NK-92 (cell line): ENCODE results near the gene TAS1R3.

Experiments used
- DNase-seq: peaks from one replicate; lab custom pipeline; 2025; ENCODE audit not compliant: unreplicated experiment; lab: John Stamatoyannopoulos, UW

The TAS1R3 gene

DNA sequence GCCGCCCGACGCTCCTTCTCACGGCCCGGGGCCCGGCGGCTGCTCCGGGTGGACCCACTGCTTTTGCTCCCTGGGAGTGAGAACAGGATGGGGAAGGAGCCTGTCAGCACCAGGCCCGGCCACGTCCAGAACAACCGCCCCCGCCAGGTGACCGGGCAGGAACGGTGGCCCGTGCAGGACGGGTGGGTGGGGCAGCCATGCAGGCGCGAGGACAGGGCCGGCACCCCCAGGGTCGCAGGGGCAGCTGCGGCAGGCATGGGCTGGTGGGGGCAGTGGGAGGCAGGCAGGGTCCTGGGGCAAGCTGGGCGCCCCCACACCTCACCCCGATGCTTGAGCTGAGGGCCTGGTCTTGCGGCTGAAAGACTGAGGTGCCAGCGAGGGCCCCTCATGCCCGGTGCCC lies 5.4 kb downstream of the TAS1R3 start:
- no peak for DNase-seq

DNA sequence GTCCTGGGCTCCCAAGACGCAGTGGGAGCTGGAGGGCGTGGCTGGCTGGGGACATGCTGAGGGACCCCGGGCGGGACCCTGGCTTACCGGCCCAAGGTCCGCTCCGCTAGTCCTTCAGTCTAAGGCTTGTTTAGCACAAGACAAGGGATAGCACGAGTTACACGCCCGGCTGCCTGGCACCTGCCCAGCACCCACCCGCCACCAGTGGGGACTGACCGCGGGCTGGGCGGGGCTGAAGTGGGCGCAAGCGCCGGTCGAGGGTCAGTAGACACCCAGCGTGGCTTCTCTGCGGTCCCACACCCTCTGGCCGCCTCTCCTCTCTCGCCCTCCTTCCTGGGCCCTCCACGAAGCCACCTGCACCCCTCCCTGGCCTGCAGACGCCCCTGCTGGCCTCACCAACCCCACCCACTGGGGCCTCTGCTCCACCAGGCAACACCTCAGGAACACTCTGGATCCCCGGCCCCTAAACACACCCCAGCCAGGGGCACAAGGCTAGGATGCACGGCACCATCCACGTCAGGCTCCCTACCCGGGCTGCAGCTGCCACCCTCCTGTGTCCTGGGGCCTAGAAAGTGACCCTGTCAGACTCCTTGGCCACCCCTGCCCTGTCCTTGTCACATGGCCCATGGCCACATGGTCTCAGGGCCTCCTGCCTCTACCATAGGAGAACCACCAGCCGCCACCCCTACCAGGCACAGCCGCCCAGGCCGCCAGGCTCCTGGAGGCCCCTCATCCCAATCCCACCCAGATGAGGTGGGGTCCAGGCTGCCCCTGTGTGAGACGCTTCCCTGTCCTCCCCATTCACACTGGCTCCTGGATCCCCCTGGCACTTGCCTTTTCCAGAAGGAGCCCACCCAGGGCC lies 6.1 kb downstream of the TAS1R3 start:
- no peak for DNase-seq

DNA sequence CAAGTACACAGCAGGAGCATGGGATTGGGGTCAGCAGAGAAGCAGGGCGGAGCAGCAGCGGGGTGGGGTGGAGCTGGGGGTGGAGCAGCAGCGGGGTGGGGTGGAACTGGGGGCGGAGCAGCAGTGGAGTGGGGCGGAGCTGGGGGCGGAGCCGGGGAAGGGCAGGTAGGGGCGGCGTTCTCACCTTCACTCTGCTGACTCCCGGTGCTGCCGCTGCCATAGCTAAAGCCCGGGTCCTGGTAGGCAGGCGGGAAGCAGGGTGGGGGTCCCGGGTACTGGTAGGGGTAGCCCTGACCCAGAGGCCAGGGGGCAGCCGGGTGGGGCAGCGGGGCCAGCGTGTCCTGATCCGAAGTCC lies 6.7 kb downstream of the TAS1R3 start:
- DNase-seq, result no peak

DNA sequence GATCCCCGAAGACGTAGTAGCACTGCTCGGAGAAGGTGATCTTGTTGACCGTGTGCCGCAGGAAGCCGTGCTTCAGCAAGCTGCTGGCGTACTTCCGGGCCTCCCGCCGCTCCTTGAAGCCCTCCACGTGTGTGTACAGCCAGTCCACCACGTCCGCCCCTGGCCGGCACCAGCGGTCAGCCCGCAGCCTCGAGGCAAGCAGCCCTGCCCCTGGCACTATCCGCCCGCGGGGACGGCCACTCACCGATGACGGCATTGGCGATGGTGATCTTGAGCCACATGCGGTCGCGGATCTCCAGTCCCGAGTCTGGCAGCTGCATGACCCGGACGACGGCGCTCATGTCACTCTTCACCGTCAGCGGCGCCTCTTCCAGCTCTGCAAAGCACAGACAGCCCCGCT lies 7.2 kb downstream of the TAS1R3 start:
- DNase-seq, result no peak

DNA sequence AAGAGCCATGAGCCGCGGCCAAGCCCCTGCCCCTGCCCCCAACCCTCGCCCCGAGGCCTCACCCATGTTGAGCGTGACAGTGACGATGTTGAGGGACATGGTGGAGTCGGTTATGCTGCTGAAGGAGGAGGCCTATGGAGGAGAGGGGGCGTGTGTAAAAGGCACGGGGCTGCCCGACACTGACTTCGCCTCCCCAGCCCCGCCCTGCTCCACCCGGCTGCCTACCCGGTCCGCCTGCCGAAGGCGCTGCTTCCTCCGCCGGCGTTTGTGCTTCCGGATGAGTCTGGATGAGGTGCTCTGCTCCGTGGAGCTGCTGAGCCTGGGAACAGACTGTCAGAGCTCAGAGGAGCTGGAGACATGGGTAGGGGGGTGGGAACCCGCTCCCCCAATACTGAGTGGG lies 9.1 kb downstream of the TAS1R3 start:
- DNase-seq, result no peak

DNA sequence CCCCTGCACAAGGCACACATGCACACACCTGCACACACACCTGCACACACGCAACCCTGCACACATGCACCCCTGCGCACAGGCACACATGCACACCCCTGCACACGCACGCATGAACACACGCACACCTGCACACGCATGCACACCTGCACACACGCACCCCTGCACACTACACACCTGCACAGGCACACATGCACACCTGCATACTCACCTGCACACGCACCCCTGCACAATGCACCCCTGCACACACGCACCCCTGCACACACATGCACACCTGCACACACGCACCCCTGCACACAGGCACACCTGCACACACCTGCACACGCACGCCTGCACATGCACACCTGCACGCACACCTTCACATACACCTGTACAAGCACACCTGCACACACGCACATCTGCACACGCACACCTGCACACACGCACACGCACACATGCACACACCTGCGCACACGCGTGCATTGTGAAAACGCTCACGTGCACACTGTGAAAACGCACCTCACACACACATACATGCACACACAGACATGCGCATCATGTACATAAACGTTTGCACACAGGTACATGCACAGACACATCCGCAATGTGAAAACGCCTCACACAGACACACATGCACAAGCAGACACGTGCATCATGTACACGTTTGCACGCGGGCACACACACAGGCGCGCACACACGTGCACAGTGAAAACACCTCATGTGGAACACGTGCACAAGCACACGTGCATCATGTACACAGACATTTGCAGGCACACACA lies 9.9 kb downstream of the TAS1R3 start:
- no peak for DNase-seq

DNA sequence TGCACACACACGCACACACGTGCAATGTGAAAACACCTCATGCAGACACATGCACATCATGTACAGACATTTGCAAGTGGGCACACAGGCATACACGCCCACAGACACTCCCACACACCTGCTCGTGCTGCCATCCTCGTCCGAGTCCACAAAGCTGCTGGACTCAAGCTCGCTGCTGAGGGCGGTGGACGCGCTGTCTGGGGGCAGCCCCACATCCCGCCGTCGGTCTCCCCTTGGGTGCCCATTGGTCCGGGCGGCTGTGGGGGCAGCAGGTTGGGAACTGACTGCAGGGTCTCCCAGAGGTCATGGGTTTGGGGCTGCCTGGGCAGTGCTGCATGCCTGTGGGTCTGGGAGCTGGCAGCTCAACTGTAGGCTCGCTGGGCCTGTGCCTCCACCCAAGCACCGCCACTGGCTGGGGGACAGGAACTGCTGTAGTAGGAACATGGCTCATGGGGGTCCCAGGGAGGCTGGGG lies 10.5 kb downstream of the TAS1R3 start:
- DNase-seq, result no peak

DNA sequence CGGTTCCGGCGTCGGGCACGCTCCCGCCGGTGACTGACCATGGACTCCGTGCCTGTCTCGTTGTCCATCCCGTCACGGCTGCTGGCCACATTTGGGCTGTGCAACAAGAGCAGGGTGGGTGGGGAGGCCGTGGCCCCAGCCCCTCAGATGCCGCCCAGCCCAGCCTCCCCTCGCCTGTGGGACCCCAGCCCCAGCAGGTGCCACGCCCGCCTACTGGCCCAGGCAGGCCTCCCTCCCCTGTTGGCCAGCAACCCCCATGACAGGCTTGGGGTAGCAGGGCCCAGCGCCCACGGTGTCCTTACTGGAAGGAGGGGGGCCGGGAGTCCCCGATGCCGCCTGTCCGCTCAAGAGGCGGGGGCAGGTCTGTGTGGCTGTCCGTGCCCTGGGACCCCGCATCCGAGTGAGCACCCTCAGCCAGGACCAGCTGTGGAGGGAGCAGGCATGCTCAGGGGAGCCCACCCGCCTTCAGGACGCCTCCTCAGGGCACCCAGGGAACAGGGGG lies 11.0 kb downstream of the TAS1R3 start:
- no peak for DNase-seq

DNA sequence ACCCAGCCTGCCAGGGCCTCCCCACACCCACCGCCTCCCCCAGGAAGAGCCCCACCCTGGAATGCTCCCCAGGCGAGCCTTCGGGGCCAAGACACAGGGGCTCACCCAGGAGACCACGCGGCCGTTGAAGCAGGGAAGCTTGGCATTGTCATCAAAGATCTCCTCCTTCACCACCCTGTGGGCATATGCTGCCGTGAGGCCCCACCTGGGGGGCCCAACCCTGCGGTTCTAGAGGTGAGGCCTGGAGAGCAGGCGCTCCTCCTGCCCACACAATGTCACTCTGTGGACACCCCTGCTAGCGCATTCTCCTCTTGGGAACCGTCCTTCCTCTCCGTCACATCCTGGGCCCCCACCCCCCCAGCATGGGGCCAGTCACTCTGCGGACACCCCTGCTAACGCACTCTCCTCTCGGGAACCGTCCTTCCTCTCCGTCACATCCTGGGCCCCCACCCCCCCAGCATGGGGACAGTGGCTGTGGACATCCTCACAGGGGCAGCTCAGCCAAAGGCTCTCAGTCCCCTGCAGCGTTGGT lies 11.6 kb downstream of the TAS1R3 start:
- DNase-seq, result no peak

DNA sequence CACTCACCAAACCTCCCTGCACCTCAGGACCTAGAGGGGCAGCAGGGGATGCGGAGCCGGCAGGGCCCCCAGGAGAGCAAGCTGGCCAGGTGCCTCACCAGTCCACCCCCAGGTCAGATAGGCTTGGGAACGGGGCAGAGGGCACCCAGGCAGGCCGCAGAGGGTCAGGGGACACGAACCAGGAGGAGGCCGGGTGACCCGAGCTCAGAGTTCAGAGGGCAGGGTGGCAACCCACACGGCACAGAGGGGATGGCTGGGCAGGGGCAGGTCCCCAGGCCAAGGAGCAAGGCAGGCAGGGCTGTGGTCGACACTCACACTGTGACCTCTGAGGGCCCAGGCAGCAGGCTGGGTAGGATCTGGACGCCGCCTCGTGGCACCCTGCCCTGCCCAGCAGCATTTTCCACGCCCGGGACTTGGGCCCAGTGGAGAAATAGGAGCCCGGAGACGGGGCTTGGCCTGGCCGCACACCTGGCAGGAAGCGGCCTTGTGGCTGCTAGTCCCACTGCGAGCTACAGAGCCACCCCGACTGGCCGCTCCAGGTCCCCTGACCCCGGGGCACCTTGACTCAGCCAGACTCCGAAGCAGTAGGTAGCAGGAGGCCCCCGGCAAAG lies 12.8 kb downstream of the TAS1R3 start:
- no peak for DNase-seq

DNA sequence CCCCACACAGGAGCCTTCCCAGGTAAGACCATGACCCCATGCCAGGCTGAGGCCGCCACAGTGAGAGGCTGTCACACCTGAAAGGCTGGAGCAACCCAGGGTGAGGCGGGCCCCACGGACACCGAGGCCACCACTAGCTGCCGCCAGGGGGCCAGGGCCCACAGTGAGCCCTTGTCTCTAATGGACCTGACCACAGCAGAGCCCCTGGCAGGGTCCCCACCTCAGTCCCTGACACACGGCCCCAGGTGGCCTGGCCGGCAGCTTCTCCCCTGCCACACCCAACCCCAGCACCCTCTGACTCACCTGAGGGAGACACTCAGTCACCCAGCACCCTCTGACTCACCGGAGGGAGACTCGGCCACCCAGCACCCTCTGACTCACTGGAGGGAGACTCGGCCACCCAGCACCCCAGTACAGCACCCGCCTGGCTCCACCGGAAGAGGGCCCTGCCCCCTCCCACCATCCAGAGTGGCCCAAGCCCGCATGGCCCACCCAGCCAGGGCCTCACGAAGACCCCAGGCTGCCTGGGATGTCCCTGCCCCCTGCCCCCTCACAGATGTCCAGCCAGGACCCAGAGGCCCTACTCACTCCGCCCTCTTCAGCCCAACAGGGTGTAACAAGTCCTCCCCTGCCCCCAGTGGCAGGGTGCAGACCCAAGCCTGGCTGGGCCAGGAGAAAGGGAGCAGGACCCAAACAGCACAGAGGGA lies 13.7 kb downstream of the TAS1R3 start:
- no peak for DNase-seq

DNA sequence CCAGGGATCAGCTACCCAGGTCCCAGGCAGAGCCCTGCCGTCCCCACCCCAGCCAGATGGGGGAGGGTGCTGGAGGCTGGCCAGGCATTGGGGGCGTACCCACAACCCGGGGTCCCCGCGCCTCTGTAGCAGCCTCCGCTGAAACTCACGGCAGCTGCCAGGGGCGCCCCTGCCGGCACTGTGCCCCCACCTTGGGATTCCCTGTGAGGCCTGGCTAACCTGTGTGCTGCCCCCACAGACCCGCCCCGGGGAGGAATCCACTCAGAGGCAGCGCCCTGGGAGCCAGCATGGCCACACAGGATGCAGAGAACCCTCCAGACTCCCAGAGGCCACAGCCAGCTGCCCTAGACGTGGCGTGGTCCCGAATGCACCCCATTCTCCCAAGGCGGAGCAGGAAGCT lies 14.3 kb downstream of the TAS1R3 start:
- DNase-seq, result no peak

DNA sequence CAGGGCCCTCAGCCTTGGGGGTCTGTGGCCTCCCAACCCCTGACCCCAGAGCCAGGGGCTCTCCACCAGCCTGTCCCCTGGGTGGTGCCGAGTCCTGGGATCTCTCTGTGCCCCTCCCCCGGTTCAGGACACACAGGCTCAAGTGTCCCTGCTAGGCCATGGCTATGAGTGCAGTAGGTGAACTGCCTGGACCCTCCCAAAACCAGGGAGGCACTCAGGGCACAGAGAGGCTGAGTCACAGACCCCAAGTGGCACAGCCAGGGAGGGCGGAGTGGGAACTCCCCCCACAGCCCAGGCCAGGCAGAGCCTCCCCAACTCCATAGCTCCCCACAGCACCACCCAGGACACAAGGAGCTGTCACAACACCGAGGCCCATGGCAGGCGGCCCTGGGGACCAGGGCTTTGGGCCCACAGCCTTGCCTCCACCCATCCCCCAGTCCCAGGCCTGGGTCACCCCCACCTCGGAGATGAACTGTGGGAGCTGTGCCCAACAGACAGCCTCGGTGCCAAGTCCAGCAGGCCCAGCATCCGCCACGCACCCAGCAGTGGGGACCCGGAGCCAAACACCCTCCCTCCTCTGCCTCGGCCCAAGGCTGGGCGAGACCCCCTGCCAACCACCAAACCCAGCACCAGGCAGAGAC lies 14.9 kb downstream of the TAS1R3 start:
- DNase-seq, result no peak

DNA sequence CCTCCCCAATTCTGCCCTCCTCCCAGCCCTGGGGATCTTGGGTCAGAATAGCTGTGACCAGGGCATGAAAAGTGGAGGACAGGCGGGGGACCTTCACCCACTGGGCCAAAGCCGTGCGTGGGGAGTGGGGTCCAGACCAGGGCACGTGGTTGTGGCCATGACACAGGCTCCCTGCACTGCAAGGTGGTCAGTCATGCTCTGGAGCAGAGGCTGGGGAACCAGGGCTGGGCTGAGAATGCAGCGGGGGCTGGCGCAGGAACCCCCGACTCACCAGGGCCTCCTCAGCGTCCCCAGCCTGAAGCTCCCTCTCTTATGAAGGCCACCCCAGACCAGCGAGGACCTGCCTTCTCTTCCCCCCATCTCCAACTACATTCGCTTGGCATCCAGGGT lies 15.4 kb downstream of the TAS1R3 start:
- no peak for DNase-seq

DNA sequence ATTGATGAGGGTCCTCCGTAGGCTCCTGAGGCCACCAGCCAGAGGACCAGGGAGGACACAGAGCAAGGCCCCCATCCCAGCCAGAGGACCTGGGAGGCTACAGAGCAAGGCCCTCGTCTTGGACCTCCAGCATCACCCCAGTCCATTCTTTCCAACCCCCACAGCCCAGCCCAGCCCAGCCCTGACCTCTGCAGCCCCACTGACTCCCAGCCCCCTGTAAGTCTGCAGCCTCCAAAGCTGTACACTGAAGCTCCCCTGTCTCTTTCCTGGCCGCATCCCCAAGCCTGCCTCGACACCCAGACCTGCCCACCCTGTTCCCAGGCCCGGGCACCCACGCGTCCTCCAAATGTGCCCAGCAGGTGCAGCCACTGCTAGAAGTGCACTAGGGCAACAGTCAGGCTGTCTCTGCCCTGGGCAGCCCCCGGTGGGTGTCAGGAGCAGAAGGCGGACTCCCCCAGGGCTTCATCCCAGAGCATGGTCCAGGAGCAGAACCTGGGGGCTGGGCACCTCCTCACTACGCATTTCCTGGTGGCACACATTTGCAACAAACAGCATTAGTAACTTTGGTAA lies 16.0 kb downstream of the TAS1R3 start:
- DNase-seq, result no peak

DNA sequence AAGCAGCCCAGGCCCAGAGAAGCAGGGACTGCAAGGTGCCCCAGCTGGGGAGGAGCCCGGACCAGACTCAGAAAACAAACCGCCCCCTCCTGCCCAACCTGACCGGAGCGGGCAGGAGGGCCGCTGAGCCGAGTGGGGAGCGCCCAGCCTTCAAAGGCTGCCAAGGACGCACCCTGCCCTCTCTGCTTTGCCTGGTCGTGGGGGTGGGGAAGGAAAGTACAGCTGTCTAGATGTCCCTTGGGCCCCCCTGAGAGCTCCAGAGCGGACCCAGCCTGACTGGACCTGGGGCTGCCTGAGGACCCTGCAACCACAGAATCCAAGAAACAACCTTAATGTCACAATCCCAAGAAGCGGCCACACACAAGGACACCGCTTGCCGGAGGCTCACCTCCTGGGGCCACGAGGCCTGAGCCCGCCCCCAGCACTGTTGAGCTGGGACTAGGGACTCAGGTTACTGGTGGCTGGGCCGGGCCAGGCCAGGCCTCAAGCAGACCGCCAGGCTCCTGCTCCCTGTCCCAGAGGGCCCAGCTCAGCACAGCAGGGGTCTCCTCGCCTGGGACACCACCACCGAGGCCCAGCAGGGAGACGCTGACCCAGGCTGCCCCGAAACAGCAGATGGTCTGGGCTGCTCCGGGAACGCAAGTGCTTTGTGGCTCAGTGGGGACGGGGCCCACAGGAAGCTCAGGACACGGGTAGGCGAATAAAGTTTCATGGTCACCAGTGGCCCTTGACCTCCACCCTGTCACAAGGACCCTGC lies 16.8 kb downstream of the TAS1R3 start:
- no peak for DNase-seq

DNA sequence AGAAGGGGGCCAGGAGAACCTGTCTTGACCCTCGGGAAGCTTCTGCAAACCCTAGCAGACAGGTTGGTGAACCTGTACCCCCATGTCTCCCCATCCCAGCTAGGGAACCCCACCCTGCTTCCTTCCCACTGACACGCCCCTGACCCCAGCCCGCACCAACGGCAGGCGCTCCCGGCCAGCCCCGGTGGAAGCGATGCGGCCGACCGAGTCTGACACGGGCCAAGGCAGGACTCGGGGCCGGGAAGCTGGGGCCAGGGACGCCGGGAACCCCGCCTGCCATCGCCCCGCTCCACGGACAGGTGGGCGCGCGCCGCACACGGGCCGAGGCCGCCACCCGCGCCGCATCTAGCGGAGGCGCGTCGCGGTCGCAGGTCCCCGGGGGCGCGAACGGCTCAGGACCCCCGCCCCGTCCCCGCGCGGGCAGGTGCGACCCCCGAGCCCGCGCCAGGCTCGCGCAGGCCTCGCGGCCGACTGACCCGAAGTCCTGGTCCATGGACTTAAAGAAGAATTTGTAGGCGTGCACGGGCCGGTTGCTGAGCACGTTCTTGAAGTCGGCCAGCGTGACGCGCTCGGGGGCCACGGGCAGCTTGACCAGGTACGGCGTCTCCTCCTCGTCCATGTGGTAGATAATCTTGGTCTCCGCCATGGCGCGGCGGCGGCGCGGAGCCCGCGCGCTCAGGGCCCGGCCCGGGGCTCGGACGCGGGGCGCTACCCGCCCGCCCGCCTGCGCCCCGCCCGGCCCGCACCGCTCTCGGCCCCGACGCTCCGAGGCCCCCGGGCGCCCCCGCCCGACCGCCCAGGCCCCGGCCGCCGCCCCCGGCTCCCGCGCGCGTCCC lies 17.6 kb downstream of the TAS1R3 start:
- no peak for DNase-seq

DNA sequence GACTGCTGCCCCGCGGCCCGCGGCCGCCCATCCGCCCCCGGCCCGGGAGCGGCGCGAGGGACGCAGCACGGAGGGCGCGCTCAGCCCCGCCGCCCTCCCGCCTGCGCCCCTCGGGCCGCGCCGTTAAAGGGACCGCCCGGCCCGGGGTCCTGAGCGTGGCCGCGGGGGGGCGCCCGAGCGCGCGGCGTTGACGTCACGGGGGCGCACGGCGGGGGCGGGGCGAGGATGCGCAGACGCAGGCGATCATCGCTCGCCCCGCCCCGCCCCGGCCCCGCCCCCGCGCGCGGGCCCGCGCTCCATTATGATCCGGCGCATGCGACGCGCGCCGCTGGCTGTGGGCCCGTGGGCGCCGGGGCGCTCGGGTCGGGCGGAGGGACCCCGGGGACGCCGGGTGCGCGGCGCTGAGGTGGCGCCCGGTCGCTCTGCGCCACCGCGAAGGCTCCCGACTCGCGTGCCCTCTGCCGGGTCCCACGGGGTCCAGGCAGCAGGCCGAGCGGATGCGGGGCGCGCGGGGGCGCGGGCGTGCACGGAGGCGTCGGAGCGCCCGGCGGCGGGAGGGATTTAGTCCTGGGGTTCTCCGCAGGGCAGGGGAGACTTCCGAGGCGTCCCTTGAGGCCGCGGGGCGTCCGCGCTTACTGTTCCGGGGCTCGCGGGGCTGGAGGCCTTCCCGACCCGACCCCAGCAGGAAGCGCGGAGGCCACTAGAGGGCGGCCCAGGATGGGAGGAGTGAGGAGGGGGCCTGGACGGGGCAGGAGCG lies 18.4 kb downstream of the TAS1R3 start, which contains the start of gene DVL1:
TSS of gene DVL1 (minus strand) at position 163 of the 757 bp plus-strand sequence. CDS start 353 bp downstream, outside the sequence.
- no peak for DNase-seq
